ENCODE measurements around the gene ZBTB7C. TPM values are rescaled to one million over a fixed set of nuclear protein-coding genes. Genes with fewer than 3 reads are reported as not detected.

ZBTB7C gene
- total RNA-seq, 2 experiments from 2014 or later: 0.81 to 0.95 TPM

DNA sequence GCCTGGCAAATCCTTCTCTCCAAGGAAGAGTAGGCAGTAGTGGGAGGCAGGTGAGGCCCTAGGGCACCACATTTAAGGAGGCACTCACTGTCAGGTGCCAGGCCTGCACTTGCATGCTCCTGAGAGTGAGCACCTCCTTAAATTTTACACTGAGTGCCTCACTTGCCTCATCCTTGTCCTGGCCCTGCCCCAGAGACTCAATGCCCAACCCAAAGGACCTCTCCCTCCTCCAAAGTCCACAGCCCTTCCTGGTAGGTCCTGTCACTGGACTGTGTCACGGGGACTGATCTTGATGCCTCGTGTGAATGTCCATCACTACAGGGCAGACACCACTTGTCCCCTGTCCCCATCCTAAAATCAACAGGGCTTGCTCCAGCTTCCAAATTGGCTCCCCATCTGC is 235.6 kb downstream of the ZBTB7C start:
- DNase-seq: no peak
- Mint-ChIP-seq H3K27me3 (peaks cover 37% of the 10 kb centered on the region), H3K9me3 (no peaks in the 10 kb centered on the region), H3K4me1 (no peaks in the 10 kb centered on the region), H3K4me3 (no peak overlapping the region), H3K27ac (no peak overlapping the region), H3K36me3 (ENCODE audit: low read depth) (no peaks in the 10 kb centered on the region)
- POLR2A ChIA-PET: no interaction called here
- CTCF ChIA-PET: no interaction called here

DNA sequence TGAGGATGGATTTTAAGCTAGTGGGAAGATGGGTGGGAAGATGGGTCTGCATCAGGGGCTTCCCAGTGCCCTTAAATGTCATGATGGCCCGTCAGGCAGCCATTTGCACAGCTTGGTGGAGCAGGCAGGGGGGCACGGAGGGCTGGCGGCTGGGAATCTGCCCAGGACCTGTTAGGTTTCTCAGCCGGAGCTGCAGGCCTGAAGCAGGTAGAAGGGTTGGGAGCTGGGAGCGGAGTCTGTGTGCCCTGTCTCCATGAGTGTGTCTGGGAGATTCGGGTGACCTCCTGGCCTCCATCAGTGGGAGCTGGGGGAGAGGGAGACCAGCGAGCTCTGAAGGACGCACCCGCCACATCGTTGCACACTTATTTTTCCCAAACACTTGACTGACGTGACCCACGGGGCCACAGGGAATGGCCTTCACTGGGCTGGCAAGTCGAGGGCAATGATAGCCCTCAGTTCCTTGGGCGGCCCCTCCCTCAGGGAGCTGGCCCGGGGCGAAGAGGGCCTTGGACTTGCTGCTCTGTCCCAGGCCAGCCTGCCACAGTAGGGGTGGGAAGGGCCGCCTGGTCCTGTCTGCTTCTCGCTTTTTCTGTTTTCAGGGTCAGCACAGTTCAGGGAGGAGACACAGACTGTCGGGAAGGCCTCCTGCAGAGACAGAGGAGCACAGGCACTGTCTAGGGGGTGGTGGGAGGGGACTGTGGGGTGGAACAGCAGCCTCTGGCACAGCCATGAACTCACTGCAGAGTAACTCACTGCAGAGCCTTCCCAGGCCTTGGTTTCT is 236.8 kb downstream of the ZBTB7C start:
- Mint-ChIP-seq H3K27ac (no peak overlapping the region), H3K4me1 (peaks cover 5% of the 10 kb centered on the region), H3K4me3 (no peak overlapping the region), H3K27me3 (peaks cover 39% of the 10 kb centered on the region), H3K36me3 (ENCODE audit: low read depth) (no peaks in the 10 kb centered on the region), H3K9me3 (no peaks in the 10 kb centered on the region)
- no peak for DNase-seq
- CTCF ChIA-PET: no interaction called here
- POLR2A ChIA-PET: interaction anchor here (1.3 kb wide), 1 partner anchor 11 kb away, joined by 3 read pairs; no protein-coding TSS in a partner anchor

DNA sequence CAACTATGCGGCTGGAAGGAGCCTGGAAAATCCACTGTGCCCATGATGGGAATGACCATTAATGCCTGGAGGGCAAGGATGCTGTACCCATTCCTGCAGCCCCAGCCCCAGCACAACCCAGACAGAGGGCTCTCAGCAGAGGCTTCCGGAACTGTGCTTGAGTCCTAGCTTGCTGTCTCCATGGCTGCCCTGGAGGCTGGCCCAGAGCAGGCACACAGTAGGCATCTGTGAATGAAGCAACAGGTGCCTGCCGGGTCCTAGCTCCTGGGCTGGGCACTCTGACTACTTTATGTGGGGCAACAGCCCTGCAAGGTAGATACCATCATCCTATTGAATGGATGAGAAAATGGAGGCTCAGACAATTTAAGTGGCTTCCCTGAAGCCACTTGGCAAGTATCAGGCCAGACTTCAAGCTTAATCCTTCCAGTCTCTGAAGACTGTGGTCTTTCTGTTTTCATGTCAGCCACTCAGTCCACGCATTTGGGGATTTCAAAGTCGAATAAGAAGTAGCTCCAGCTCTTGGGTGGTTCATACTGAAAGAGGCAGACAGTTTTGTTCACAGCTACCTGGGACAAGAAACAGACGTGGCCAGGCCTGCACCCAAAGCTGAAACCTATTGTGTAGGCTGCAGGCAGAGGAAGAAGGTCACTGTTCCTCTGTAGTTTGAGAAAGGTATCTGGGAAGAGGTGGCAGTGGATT is 237.5 kb downstream of the ZBTB7C start:
- H3K36me3 Mint-ChIP-seq (ENCODE audit: low read depth): no peaks in the 10 kb centered on the region
- ChIA-PET POLR2A (interaction anchor here (1.3 kb wide), 1 partner anchor 10 kb away, joined by 3 read pairs; no protein-coding TSS in a partner anchor), CTCF (no interaction called here)
- H3K4me1 Mint-ChIP-seq: peaks cover 13% of the 10 kb centered on the region
- no peak overlapping the region for H3K4me3 Mint-ChIP-seq
- peaks cover 34% of the 10 kb centered on the region for H3K27me3 Mint-ChIP-seq
- no peak for DNase-seq
- H3K9me3 Mint-ChIP-seq: no peaks in the 10 kb centered on the region
- H3K27ac Mint-ChIP-seq: no peak overlapping the region

DNA sequence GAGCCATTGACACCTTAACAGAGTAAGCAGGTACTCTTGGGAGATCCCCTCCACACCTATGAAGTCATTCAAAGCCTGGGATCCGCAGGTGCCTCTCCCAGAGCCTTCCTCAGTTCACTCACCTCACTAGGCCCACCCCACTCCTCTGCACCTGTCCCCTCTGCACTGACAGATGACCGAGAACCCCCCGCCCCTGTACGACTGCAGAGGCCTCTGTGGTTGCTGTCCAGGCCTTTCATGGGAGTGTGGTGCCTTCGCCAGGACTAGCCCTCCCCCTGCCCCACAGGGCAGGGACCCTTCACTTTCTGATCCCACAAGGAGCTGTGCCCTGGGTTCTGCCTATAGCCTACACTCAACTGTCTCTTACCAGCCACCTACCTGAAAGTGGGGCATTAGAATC is 238.5 kb downstream of the ZBTB7C start:
- H3K4me1 Mint-ChIP-seq: peaks cover 16% of the 10 kb centered on the region
- no peaks in the 10 kb centered on the region for H3K36me3 Mint-ChIP-seq (ENCODE audit: low read depth)
- no peaks in the 10 kb centered on the region for H3K9me3 Mint-ChIP-seq
- POLR2A ChIA-PET: no interaction called here
- CTCF ChIA-PET: no interaction called here
- no peak overlapping the region for H3K27ac Mint-ChIP-seq
- H3K4me3 Mint-ChIP-seq: no peak overlapping the region
- H3K27me3 Mint-ChIP-seq: peaks cover 27% of the 10 kb centered on the region
- no peak for DNase-seq

DNA sequence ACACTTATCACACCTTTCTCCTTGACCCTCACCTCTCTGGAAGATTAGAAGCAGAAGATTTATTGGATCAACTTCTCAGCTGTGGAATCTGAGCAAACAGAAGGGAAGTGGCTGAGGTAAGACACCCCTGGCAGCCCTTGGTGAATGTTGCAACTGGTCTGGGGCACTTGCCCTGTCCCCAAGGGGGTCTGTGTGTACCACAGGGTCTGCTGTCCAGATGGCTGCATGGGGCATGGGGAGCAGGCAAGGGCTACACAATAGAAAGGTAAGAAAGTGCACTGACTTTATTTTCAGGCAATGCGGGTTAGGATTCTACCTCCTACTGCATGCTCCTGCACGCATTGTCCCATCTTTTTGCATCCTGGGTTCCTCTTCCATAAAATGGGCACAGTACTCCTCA is 240.3 kb downstream of the ZBTB7C start:
- H3K36me3 Mint-ChIP-seq (ENCODE audit: low read depth): no peaks in the 10 kb centered on the region
- no peak overlapping the region for H3K27ac Mint-ChIP-seq
- CTCF ChIA-PET: no interaction called here
- no peaks in the 10 kb centered on the region for H3K9me3 Mint-ChIP-seq
- H3K4me3 Mint-ChIP-seq: no peak overlapping the region
- POLR2A ChIA-PET: no interaction called here
- peaks cover 31% of the 10 kb centered on the region for H3K27me3 Mint-ChIP-seq
- no peak for DNase-seq
- peaks cover 22% of the 10 kb centered on the region for H3K4me1 Mint-ChIP-seq

DNA sequence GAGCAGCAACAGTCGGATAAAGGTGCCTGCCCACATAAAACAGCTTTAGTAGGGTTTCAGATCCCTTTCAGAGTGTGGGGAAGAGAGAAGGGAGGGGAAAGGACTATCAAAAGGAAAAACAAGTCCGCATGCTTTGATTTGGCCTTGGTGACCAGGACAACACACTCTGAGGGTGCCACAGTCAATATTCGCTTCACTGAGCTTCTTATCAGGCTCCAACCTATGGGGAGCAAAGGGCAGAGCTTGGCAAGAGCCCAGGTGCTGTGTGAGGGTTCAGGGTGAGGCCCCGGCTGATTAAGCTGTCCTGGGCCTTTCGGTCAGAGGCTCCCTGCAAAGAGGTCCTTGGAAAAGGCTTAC is 241.3 kb downstream of the ZBTB7C start:
- H3K27ac Mint-ChIP-seq: no peak overlapping the region
- H3K4me1 Mint-ChIP-seq: peaks cover 22% of the 10 kb centered on the region
- H3K4me3 Mint-ChIP-seq: no peak overlapping the region
- no peak for DNase-seq
- peaks cover 37% of the 10 kb centered on the region for H3K27me3 Mint-ChIP-seq
- ChIA-PET POLR2A (interaction anchor here (1.1 kb wide), 1 partner anchor 14 kb away, joined by 4 read pairs; no protein-coding TSS in a partner anchor), CTCF (no interaction called here)
- H3K9me3 Mint-ChIP-seq: no peaks in the 10 kb centered on the region
- H3K36me3 Mint-ChIP-seq (ENCODE audit: low read depth): no peaks in the 10 kb centered on the region

DNA sequence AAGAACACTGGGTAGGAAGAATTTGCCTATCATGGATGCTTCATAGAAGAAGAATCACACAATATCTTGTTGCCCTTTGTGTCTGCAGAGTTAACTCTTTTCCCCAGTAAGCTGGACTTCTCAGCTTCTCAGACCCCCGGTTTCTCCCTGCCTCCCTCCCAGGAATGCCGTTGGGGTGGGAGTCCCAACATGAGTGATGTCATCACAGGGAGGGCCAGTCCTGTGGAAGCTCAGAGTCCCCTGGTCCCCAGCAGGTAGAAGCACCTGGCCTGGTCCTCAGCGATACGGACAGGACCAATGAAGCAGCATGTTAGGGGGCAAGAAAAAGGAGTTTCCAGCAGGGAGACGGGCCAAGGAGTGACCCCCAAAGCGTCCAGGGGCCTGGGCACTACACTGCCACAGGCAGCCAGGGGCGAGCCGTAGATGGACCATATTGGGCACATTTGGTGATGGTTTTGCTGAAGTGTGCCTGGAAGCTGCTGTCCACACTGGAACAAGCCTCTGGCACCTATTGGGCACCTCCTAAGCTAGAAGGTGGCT is 242.8 kb downstream of the ZBTB7C start:
- ChIA-PET POLR2A (interaction anchor here (0.6 to 1.4 kb wide), 3 partner anchors 11 to 61 kb away, joined by 3 to 4 read pairs (median 3); no protein-coding TSS in a partner anchor), CTCF (no interaction called here)
- Mint-ChIP-seq H3K4me3 (no peak overlapping the region), H3K36me3 (ENCODE audit: low read depth) (no peaks in the 10 kb centered on the region), H3K27ac (no peak overlapping the region), H3K4me1 (peaks cover 27% of the 10 kb centered on the region), H3K27me3 (peaks cover 46% of the 10 kb centered on the region), H3K9me3 (no peaks in the 10 kb centered on the region)
- DNase-seq: no peak

DNA sequence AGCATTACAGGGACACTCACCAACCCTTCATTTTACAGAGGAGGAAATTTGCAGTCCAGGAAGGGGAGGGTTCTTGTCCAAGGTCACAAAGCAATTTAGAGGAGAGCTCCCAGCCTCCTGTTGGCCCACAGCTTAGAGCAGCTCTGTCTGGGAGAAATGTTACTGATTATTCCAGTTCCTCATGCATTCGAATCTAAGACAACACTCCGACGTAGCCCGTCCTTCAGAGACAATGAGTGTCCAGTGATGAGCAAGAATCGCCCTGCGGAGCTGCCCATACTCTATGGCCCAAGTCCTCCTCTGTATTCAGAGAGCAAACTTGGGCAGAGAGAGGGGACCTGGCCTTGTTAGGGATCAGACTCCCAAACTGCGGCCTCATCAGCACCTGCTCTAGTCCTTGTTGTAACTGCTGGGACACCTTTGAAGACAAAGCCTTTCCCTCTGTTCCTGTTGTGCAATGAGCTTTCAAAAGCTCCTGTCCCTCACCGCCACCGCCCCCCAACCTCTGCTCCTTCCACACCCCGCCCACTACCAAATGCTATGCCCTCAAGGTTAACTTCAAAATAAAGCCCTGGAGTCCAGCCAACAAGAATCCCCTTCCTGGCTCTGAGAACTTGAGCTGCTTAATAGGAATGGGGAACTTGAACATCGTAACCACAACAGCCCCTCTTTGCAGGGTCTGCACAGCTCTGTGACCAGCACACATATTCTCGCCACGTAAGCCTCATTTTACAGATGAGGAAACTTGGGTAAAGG is 243.9 kb downstream of the ZBTB7C start:
- no peaks in the 10 kb centered on the region for H3K36me3 Mint-ChIP-seq (ENCODE audit: low read depth)
- H3K4me1 Mint-ChIP-seq: peaks cover 33% of the 10 kb centered on the region
- DNase-seq: no peak
- no peak overlapping the region for H3K27ac Mint-ChIP-seq
- CTCF ChIA-PET: no interaction called here
- no peaks in the 10 kb centered on the region for H3K9me3 Mint-ChIP-seq
- no peak overlapping the region for H3K4me3 Mint-ChIP-seq
- POLR2A ChIA-PET: interaction anchor here (1.0 kb wide), 1 partner anchor 29 kb away, joined by 3 read pairs; no protein-coding TSS in a partner anchor
- H3K27me3 Mint-ChIP-seq: peaks cover 46% of the 10 kb centered on the region

DNA sequence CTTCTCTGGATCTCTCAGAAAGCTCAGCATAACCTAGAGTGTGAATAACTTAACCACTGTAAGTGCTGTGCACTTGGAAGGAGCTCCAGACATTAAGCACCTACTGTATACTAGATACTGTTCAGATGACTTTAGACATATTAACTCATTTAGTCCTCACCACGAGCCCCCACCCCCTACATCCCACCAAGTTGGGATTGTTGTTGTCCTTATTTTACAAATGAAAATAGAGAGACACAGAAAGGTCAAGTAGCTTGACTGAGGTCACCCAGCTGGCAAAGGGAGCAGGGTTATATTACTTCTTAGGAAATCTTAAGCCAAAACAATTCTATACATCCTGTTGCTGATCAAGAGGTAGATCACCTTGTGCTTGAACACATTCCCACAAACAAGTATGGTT is 244.5 kb downstream of the ZBTB7C start:
- no peaks in the 10 kb centered on the region for H3K36me3 Mint-ChIP-seq (ENCODE audit: low read depth)
- peaks cover 33% of the 10 kb centered on the region for H3K4me1 Mint-ChIP-seq

DNA sequence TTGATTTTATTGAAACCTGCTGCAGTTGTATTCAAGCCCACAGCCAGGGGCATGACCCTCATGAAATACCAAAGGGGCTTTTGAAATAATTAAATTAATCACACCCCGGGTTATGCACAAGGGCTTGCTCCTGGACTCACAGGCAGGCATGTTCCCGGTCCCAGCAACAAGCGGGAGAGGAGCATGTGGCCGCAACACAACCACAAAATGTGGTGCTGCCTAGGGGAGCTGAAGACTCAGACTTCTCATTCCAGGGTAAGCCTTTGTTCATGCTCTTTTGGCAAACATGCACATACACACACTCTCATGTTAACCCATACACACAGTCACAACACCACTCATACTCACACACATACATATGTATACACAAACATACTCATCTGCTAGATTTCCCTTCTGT is 245.1 kb downstream of the ZBTB7C start:
- H3K36me3 Mint-ChIP-seq (ENCODE audit: low read depth): no peaks in the 10 kb centered on the region

More for the DNA sequence above, 244.5 kb downstream of the ZBTB7C start:
- Mint-ChIP-seq H3K9me3 (no peaks in the 10 kb centered on the region), H3K4me3 (no peak overlapping the region), H3K27me3 (peaks cover 45% of the 10 kb centered on the region), H3K27ac (no peak overlapping the region)
- CTCF ChIA-PET: no interaction called here
- no peak for DNase-seq
- POLR2A ChIA-PET: interaction anchor here (1.0 kb wide), 1 partner anchor 30 kb away, joined by 3 read pairs; no protein-coding TSS in a partner anchor

DNA sequence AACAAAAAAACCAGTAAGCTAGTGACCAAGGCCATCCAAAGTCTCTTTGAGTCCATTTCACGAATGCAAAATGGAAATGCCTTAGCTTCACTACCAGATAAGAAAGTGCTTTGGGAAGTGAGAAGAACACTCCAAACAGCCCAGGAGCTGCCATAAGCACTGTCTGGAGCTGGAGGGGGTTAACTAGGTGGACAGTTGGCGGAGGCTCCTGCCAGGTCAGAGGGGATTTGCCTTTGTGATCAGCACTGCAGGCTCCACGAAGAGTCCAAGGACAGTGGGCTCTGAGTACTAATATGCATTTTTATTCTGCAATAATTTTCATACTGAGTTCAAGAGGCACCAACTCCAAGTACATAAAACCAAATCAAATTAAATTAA is 245.5 kb downstream of the ZBTB7C start:
- ChIA-PET POLR2A (no interaction called here), CTCF (no interaction called here)
- H3K4me3 Mint-ChIP-seq: no peak overlapping the region
- H3K9me3 Mint-ChIP-seq: no peaks in the 10 kb centered on the region
- no peaks in the 10 kb centered on the region for H3K36me3 Mint-ChIP-seq (ENCODE audit: low read depth)
- H3K27me3 Mint-ChIP-seq: peaks cover 46% of the 10 kb centered on the region
- DNase-seq: no peak
- no peak overlapping the region for H3K27ac Mint-ChIP-seq
- H3K4me1 Mint-ChIP-seq: peaks cover 33% of the 10 kb centered on the region

More for the DNA sequence above, 245.1 kb downstream of the ZBTB7C start:
- ChIA-PET CTCF (no interaction called here), POLR2A (interaction anchor here (1.0 kb wide), 1 partner anchor 31 kb away, joined by 3 read pairs; no protein-coding TSS in a partner anchor)
- Mint-ChIP-seq H3K27ac (no peak overlapping the region), H3K27me3 (peaks cover 46% of the 10 kb centered on the region), H3K4me3 (no peak overlapping the region), H3K4me1 (peaks cover 33% of the 10 kb centered on the region), H3K9me3 (no peaks in the 10 kb centered on the region)
- DNase-seq: no peak

DNA sequence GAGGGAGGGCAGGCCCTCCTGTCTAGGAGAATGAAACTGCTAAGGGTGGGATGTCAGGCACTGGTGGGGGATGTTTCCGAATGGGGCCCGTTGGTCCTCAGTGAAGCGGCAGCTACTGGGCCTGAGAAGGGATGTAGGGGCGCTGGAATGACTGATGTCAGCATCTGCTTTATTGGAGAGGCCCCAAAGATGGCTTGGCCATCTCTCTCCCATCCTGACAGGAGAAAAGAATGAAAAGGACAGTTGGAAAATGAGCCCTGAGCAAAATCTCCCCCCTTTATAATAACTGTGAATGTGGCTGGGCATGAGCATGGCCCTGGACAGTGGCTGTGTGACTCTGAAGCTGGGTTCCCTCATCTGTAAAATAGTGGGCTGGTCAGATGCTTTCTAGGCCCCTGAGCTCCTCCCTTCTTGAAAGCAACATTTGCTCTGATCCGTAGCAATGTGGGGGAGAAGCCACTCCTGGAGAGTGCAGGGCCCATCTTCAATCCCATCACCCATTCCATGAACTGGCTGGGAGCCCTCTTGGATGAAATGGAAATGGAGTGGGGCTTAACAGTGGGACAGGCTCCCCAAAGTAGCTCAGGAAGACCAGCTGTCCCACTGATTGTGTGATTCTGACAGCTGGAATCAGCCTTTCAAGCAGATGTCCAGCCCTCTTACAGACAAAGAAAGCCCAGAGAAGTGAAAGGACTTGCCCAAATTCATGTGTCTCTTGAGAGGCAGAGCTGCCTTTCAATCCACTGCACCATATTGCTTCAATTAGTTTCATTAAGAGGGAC is 246.0 kb downstream of the ZBTB7C start:
- no peak overlapping the region for H3K4me3 Mint-ChIP-seq
- peaks cover 44% of the 10 kb centered on the region for H3K27me3 Mint-ChIP-seq
- no peaks in the 10 kb centered on the region for H3K9me3 Mint-ChIP-seq
- H3K36me3 Mint-ChIP-seq (ENCODE audit: low read depth): no peaks in the 10 kb centered on the region
- CTCF ChIA-PET: no interaction called here
- DNase-seq: no peak
- POLR2A ChIA-PET: no interaction called here
- no peak overlapping the region for H3K27ac Mint-ChIP-seq
- H3K4me1 Mint-ChIP-seq: peaks cover 33% of the 10 kb centered on the region
